Heart left ventricle (tissue), 16 donors: ENCODE results near the gene MUC2. TPM values are rescaled to one million over a fixed set of nuclear protein-coding genes. Genes with fewer than 3 reads are reported as not detected.

Source experiments
- ATAC-seq, 4 donors: fragments of 200-7000 bp; cut with Tn5 transposase; one replicate each; pipeline ENCODE4 v1.9.1; 2020 to 2022; ENCODE audit warnings: moderate library complexity in 4 of 4, mild to moderate bottlenecking in 3 of 4, moderate number of reproducible peaks in 1 of 4
- DNase-seq, 5 donors: peaks; one replicate each; pipeline ENCODE4 v3.0.0-alpha.2; 2020
- H3K27ac ChIP-seq, 12 donors: fragments of 200-600 bp; sonication (generic) in 4 of 12; one replicate each; pipeline versions ENCODE4 v1.5.0 to v1.8.0; 2016 to 2022; ENCODE audit warnings: mild to moderate bottlenecking in 2 of 12
- H3K27me3 ChIP-seq, 9 donors: fragments of 200-600 bp; sonication (generic) in 2 of 9; one replicate each; pipeline versions ENCODE4 v1.5.1 to v1.8.0; 2016 to 2022; ENCODE audit warnings: mild to moderate bottlenecking in 3 of 9
- H3K36me3 ChIP-seq, 9 donors: fragments of 200-600 bp; sonication (generic) in 2 of 9; one replicate each; pipeline versions ENCODE4 v1.5.0 to v1.8.0; 2018 to 2022; ENCODE audit warnings: mild to moderate bottlenecking in 2 of 9
- H3K4me1 ChIP-seq, 12 donors: fragments of 200-600 bp; sonication (generic) in 4 of 12; one replicate each; pipeline versions ENCODE4 v1.5.0 to v1.8.0; 2016 to 2022; ENCODE audit warnings: mild to moderate bottlenecking in 3 of 12
- H3K4me3 ChIP-seq, 12 donors: fragments of 200-600 bp; sonication (generic) in 4 of 12; one replicate each; pipeline versions ENCODE4 v1.5.0 to v1.8.0; 2017 to 2022; ENCODE audit warnings: mild to moderate bottlenecking in 9 of 12, moderate library complexity in 4 of 12
- H3K9me3 ChIP-seq, 12 donors: fragments of 200-600 bp; sonication (generic) in 4 of 12; one replicate each; pipeline versions ENCODE4 v1.5.0 to v1.8.0; 2016 to 2022; ENCODE audit warnings: mild to moderate bottlenecking in 1 of 12
- CTCF ChIP-seq, 12 donors: fragments of 200-600 bp; sonication (generic) in 4 of 12; IDR thresholded peaks; one replicate each; pipeline versions ENCODE4 v1.5.0 to v1.8.0; 2018 to 2022; ENCODE audit warnings: antibody characterized with exemption in 12 of 12, mild to moderate bottlenecking in 5 of 12
- POLR2A ChIP-seq, 2 donors: fragments of 450-650 bp; IDR thresholded peaks; one replicate each; pipeline ENCODE4 v1.6.1; 2017; ENCODE audit warnings: antibody characterized with exemption in 2 of 2, mild to moderate bottlenecking in 2 of 2, moderate library complexity in 2 of 2
- WGBS, 4 donors: extraction: QIAGEN DNeasy Blood & Tissue Kit in 2 of 4; methylation state at CpG; one replicate each; pipeline versions ENCODE4 v1.1.5 to v1.1.7; 2013 to 2018; 5-methylcytosine and 5-hydroxymethylcytosine counted together
- intact Hi-C, 10 donors: fragments of 100-400 bp; cut with DNase I; formaldehyde crosslinking; loops; one replicate each; pipeline versions ENCODE4 v1.11.1 to v1.14.2; 2022
- polyA plus RNA-seq, 2 donors: library from polyadenylated mRNA; stranded (reverse); fragments of 200-250 nt; gene quantifications; one replicate each; pipeline ENCODE4 v1.2.3, GENCODE V29; 2013
- total RNA-seq, 9 donors: library from RNA; depleted of rRNA in 2 of 9; stranded (reverse); fragments of >200 nt in 2 of 9; fragmentation: NEBNext Ultra II Directional in 3 of 9; extraction: Animal tissue kit (Norgen Biotek cat#: 25700) in 3 of 9; gene quantifications; one replicate each; pipeline versions ENCODE4 v1.1.0 to v1.2.4, GENCODE V29; 2016 to 2023
- donor health status: ischemic (EF 13 %, LVEDD 7.1; RV severe dilation, severe dysfunction).
- donor health status: healthy with polysubstance abuse.
- donor health status: DM: no; HTN: yes; CAD: no.
- donor health status: DM: no; HTN: no; CAD: no.
- donor health status: ischemic (EF 25% LVEDD 6.9; RV normal size, moderate dysfunction).
- donor health status: ischemic (EF 25% LVEDD 5.7; RV mildly dilated, moderate dysfunction).
- donor health status: healthy.
- donor health status: DM: yes; HTN: yes; CAD: no.
- donor health status: ischemic (EF 35%, LVEDD 5.7; RV mildly dilated, moderate dysfunction).
- donor health status: nonischemic (EF 11% LVEDD 7.7; RV severe dilation, severe dysfunction).
- donor health status: DM: yes; HTN: yes; CAD: no.
- donor health status: PGD.
- donor health status: ischemic (EF 29% LVEDD 5.4; RV normal size, mild dysfunction).
- donor health status: nonischemic (EF 23%, LVEDD 6.1; RV moderate dilation, normal function).

Gene MUC2
- total and polyA plus RNA-seq, 11 donors, result 0.01 to 0.07 TPM; not detected in 9

GRCh38 chr11:1109101-1109917 is 34.6 kb downstream of the MUC2 start:
- H3K9me3 ChIP-seq, result no peaks in the 10 kb centered on the region
- 83 to 87% (median 84%) methylated on average over 22 to 28 of the region's 28 CpGs for WGBS, 4 donors
- TF ChIP-seq POLR2A (IDR thresholded peaks at IDR 0.05) (no peak), CTCF (IDR thresholded peaks at IDR 0.05) (no peak)
- H3K27me3 ChIP-seq, result peaks cover 0 to 16% (median 0%) of the 10 kb centered on the region in 9 donors
- H3K27ac ChIP-seq, result no peak overlapping the region
- no peaks in the 10 kb centered on the region for H3K4me1 ChIP-seq
- no peak overlapping the region for H3K4me3 ChIP-seq
- no peak for DNase-seq
- ATAC-seq, result no peak
- H3K36me3 ChIP-seq, result no peaks in the 10 kb centered on the region
- intact Hi-C loops, result no loop called here

GRCh38 chr11:1109918-1110705 is 35.4 kb downstream of the MUC2 start:
- no peak for TF ChIP-seq CTCF (IDR thresholded peaks at IDR 0.05)
- no peak for TF ChIP-seq POLR2A (IDR thresholded peaks at IDR 0.05)
- no peak overlapping the region for H3K27ac ChIP-seq
- no peaks in the 10 kb centered on the region for H3K36me3 ChIP-seq
- DNase-seq (peak in 1 of 5 donors; percentile 17), ATAC-seq (no peak)
- intact Hi-C loops, result no loop called here
- peaks cover 0 to 16% (median 0%) of the 10 kb centered on the region in 9 donors for H3K27me3 ChIP-seq
- 84 to 90% (median 89%) methylated on average over 23 to 39 of the region's 39 CpGs for WGBS, 4 donors
- H3K4me1 ChIP-seq, result no peaks in the 10 kb centered on the region
- no peaks in the 10 kb centered on the region for H3K9me3 ChIP-seq
- H3K4me3 ChIP-seq, result no peak overlapping the region

- Histone ChIP-seq H3K36me3 (no peaks in the 10 kb centered on the region), H3K4me3 (no peak overlapping the region), H3K9me3 (no peaks in the 10 kb centered on the region), H3K27ac (no peak overlapping the region), H3K4me1 (no peaks in the 10 kb centered on the region), H3K27me3 (peaks cover 0 to 16% (median 0%) of the 10 kb centered on the region in 9 donors)
- 77 to 90% (median 84%) methylated on average over 8 to 10 of the region's 10 CpGs for WGBS, 4 donors
- ATAC-seq (no peak), DNase-seq (peak in 1 of 5 donors; percentile 13)
- no peak for TF ChIP-seq CTCF (IDR thresholded peaks at IDR 0.05)
- no peak for TF ChIP-seq POLR2A (IDR thresholded peaks at IDR 0.05)
- intact Hi-C loops, result no loop called here
Measured at GRCh38 chr11:1111545-1112212, 37.0 kb downstream of the MUC2 start.
